ENCODE data around the gene LST1.

DNA sequence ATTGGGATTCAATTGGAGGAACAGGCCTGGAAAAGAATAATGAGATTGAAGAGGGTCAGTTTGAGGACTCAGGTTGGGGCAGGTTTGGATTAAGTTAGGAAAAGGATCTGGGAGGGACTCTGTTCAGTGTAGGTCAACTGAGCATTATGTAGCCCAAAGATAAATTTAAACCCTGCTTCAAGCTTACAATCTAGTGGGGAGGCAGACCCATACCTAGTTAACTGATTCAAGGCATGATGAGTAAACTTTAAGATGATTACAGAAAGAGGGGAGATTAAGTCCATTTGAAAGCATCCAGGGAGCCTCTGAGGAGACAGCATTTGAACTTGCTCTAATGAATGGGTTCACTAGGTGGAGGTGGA, 25.4 kb upstream of the LST1 start:
- no peak for TF ChIP-seq EP300 (IDR thresholded peaks at IDR 0.05)
- TF ChIP-seq, protein P1, sequence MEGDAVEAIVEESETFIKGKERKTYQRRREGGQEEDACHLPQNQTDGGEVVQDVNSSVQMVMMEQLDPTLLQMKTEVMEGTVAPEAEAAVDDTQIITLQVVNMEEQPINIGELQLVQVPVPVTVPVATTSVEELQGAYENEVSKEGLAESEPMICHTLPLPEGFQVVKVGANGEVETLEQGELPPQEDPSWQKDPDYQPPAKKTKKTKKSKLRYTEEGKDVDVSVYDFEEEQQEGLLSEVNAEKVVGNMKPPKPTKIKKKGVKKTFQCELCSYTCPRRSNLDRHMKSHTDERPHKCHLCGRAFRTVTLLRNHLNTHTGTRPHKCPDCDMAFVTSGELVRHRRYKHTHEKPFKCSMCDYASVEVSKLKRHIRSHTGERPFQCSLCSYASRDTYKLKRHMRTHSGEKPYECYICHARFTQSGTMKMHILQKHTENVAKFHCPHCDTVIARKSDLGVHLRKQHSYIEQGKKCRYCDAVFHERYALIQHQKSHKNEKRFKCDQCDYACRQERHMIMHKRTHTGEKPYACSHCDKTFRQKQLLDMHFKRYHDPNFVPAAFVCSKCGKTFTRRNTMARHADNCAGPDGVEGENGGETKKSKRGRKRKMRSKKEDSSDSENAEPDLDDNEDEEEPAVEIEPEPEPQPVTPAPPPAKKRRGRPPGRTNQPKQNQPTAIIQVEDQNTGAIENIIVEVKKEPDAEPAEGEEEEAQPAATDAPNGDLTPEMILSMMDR (IDR thresholded peaks at IDR 0.05) = no peak
- no peak for TF ChIP-seq POLR2AphosphoS5 (IDR thresholded peaks at IDR 0.05)
- TF ChIP-seq POLR2A (IDR thresholded peaks at IDR 0.05; ENCODE audit: low read depth) = no peak

Measured in esophagus muscularis mucosa (tissue), 4 donors.